Neural cell (in vitro differentiated cells): Measurements from ENCODE around the gene TCTA. TPM values are rescaled to one million over a fixed set of nuclear protein-coding genes. Genes with fewer than 3 reads are reported as not detected.

ENCODE experiments used
- H2AFZ ChIP-seq: fragments of 200-600, 300-800 bp; sonication (generic), shearing (Covaris generic); 2 replicates; pipeline ENCODE4 v1.6.0; 2014; ENCODE audit warnings: low read depth, mild to moderate bottlenecking, antibody characterized with exemption, low read length, moderate library complexity
- H3F3A ChIP-seq: fragments of 200-600 bp; shearing (Covaris generic); 2 replicates; pipeline ENCODE4 v1.6.1; 2016; ENCODE audit warnings: mild to moderate bottlenecking, moderate library complexity, mixed read lengths, antibody characterized with exemption, low read length; ENCODE audit not compliant: insufficient read depth, poor library complexity, severe bottlenecking
- H3K27ac ChIP-seq: fragments of 200-600, 300-800 bp; sonication (generic), shearing (Covaris generic); 2 replicates; pipeline ENCODE4 v1.5.1; 2014; ENCODE audit warnings: mild to moderate bottlenecking, low read length, moderate library complexity
- H3K27me3 ChIP-seq: fragments of 300-800, 200-600 bp; sonication (generic), shearing (Covaris generic); 2 replicates; pipeline ENCODE4 v1.6.0; 2014; ENCODE audit warnings: mild to moderate bottlenecking, low read depth, low read length, moderate library complexity; ENCODE audit not compliant: insufficient read depth
- H3K36me3 ChIP-seq: fragments of 300-800, 200-600 bp; sonication (generic), shearing (Covaris generic); 2 replicates; pipeline ENCODE4 v1.5.1; 2014; ENCODE audit warnings: mild to moderate bottlenecking, antibody characterized with exemption, low read length, moderate library complexity; ENCODE audit not compliant: insufficient read depth
- H3K4me2 ChIP-seq: fragments of 300-800, 200-600 bp; sonication (generic), shearing (Covaris generic); 2 replicates; pipeline ENCODE4 v1.6.0; 2014; ENCODE audit warnings: mild to moderate bottlenecking, low read length
- H3K4me3 ChIP-seq: fragments of 300-800, 200-600 bp; sonication (generic), shearing (Covaris generic); 2 replicates; pipeline ENCODE4 v1.5.1; 2014; ENCODE audit warnings: mild to moderate bottlenecking, low read length, moderate library complexity
- H3K79me2 ChIP-seq: fragments of 200-600 bp; shearing (Covaris generic); replicated peaks from 2 replicates; pipeline ENCODE4 v1.6.0; 2014; ENCODE audit warnings: mild to moderate bottlenecking, low read length, moderate library complexity; ENCODE audit not compliant: insufficient read depth
- H3K9ac ChIP-seq: fragments of 300-800, 200-600 bp; sonication (generic), shearing (Covaris generic); 2 replicates; pipeline ENCODE4 v1.6.1; 2016; ENCODE audit warnings: mild to moderate bottlenecking, low read length, mixed read lengths
- H3K9me2 ChIP-seq: fragments of 200-600 bp; shearing (Covaris generic); 2 replicates; pipeline ENCODE4 v1.6.1; 2016; ENCODE audit warnings: mild to moderate bottlenecking, low read length, mixed read lengths; ENCODE audit not compliant: insufficient read depth
- H3K9me3 ChIP-seq: fragments of 200-600, 300-800 bp; sonication (generic), shearing (Covaris generic); 2 replicates; pipeline ENCODE4 v1.6.1; 2016; ENCODE audit warnings: mild to moderate bottlenecking, mixed run types, low read length, moderate library complexity, mixed read lengths
- H4K20me1 ChIP-seq: fragments of 200-600 bp; shearing (Covaris generic); 2 replicates; pipeline ENCODE4 v1.6.1; 2016; ENCODE audit warnings: mild to moderate bottlenecking, mixed run types; ENCODE audit not compliant: insufficient read depth
- CTCF ChIP-seq: fragments of 450-650 bp; IDR thresholded peaks from 2 replicates; pipeline ENCODE4 v1.5.1; 2014; ENCODE audit warnings: antibody characterized with exemption, mild to moderate bottlenecking, moderate library complexity; ENCODE audit not compliant: poor library complexity, severe bottlenecking
- EP300 ChIP-seq: fragments of 450-650 bp; conservative IDR thresholded peaks from 2 replicates; pipeline ENCODE4 v1.6.1; 2014; ENCODE audit warnings: antibody characterized with exemption, mild to moderate bottlenecking, moderate library complexity; ENCODE audit not compliant: poor library complexity, severe bottlenecking
- EZH2 ChIP-seq: fragments of 200-600, 300-800 bp; shearing (Covaris generic), sonication (generic); IDR thresholded peaks from 2 replicates; pipeline ENCODE4 v1.6.1; 2014; ENCODE audit warnings: antibody characterized with exemption, low read length, borderline replicate concordance, mild to moderate bottlenecking; ENCODE audit not compliant: insufficient read depth, poor library complexity, severe bottlenecking
- MXI1 ChIP-seq: fragments of 450-650 bp; conservative IDR thresholded peaks from 2 replicates; pipeline ENCODE4 v1.6.1; 2014; ENCODE audit warnings: antibody characterized with exemption, mild to moderate bottlenecking; ENCODE audit not compliant: poor library complexity, severe bottlenecking
- POLR2AphosphoS5 ChIP-seq: IDR thresholded peaks from 2 replicates; pipeline ENCODE4 v1.6.1; 2012
- RAD21 ChIP-seq: fragments of 450-650 bp; conservative IDR thresholded peaks from 2 replicates; pipeline ENCODE4 v1.6.1; 2014; ENCODE audit warnings: antibody characterized with exemption, mild to moderate bottlenecking, moderate library complexity
- REST ChIP-seq: IDR thresholded peaks from 2 replicates; pipeline ENCODE4 v1.6.1; 2012; ENCODE audit warnings: borderline replicate concordance
- SMC3 ChIP-seq: fragments of 450-650 bp; conservative IDR thresholded peaks from 2 replicates; pipeline ENCODE4 v1.6.1; 2014; ENCODE audit warnings: antibody characterized with exemption, mild to moderate bottlenecking, moderate library complexity; ENCODE audit not compliant: poor library complexity
- TAF1 ChIP-seq: IDR thresholded peaks from 2 replicates; pipeline ENCODE4 v1.6.1; 2012; ENCODE audit warnings: low read depth
- polyA plus RNA-seq: library from polyadenylated mRNA; depleted of rRNA; stranded (reverse); fragments of >200 nt; gene quantifications from 2 replicates; pipeline ENCODE4 v1.2.3, GENCODE V29; 2014

Gene TCTA
- polyA plus RNA-seq, 1 donor from 2014 or later: 17.1 TPM

- Histone ChIP-seq H3K4me2 (peak overlapping the region; percentile 43), H3K27me3 (no peaks in the 10 kb centered on the region), H3K9me2 (no peaks in the 10 kb centered on the region), H3K9me3 (no peaks in the 10 kb centered on the region), H3K4me3 (peak overlapping the region; percentile 73), H3K27ac (peak overlapping the region; percentile 84), H3K9ac (peak overlapping the region; percentile 77), H3F3A (no peaks in the 10 kb centered on the region), H3K79me2 (peaks cover 36% of the 10 kb centered on the region), H2AFZ (peak overlapping the region; percentile 78), H4K20me1 (peaks cover 7% of the 10 kb centered on the region), H3K36me3 (no peaks in the 10 kb centered on the region)
- TF ChIP-seq SMC3 (no peak), EZH2 (no peak), EP300 (no peak), RAD21 (no peak), REST (no peak), MXI1 (no peak)
Observed at GRCh38 chr3:49412632-49413337, 562 bp downstream of the TCTA start.

DNA sequence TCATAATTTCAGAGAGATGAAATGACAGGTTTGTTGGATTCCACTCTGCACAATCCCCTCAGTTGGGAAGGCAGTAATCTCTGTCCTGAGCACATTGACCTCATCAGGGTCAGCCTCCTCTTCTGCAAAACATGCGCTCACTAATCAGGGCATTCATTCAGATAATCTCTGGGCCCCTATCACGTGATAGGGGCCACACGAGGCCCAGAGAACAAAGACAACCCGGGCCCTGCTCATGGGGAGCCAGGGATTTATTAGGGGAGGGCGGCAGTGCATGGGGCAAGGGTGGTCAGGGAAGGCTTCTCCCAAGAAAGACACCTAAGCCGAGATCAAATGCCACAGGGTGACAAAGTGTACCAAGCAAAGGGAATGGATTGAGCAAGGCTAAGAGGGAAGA is 1.1 kb downstream of the TCTA start:
- Histone ChIP-seq H3K27me3 (no peaks in the 10 kb centered on the region), H3K27ac (no peak overlapping the region), H3F3A (no peaks in the 10 kb centered on the region), H3K79me2 (peaks cover 30% of the 10 kb centered on the region), H3K4me3 (peak overlapping the region; percentile 73), H2AFZ (no peak overlapping the region), H3K4me2 (peak overlapping the region; percentile 43), H3K9me3 (no peaks in the 10 kb centered on the region), H4K20me1 (peaks cover 7% of the 10 kb centered on the region), H3K9ac (no peak overlapping the region), H3K9me2 (no peaks in the 10 kb centered on the region), H3K36me3 (no peaks in the 10 kb centered on the region)
- TF ChIP-seq REST (no peak), TAF1 (no peak), MXI1 (no peak), RAD21 (no peak), EZH2 (no peak), CTCF (no peak), POLR2AphosphoS5 (no peak), EP300 (no peak), SMC3 (no peak)
